Lower lobe of right lung (tissue), 2 donors: ENCODE data around the gene COX4I1. TPM values are rescaled to one million over a fixed set of nuclear protein-coding genes. Genes with fewer than 3 reads are reported as not detected.

Source experiments
- ATAC-seq, 2 donors: fragments of 200-7000 bp; cut with Tn5 transposase; one replicate each; pipeline ENCODE4 v1.9.1; 2020 to 2022; ENCODE audit warnings: mild to moderate bottlenecking in 2 of 2, moderate library complexity in 2 of 2
- DNase-seq: peaks from one replicate; pipeline ENCODE4 v3.0.0-alpha.2; 2020
- H3K27ac ChIP-seq: fragments of 200-600 bp; one replicate; pipeline ENCODE4 v1.8.0; 2022
- H3K27me3 ChIP-seq: fragments of 200-600 bp; one replicate; pipeline ENCODE4 v1.8.0; 2022; ENCODE audit warnings: low read depth
- H3K36me3 ChIP-seq: fragments of 200-600 bp; one replicate; pipeline ENCODE4 v1.8.0; 2022; ENCODE audit warnings: mild to moderate bottlenecking
- H3K4me1 ChIP-seq: fragments of 200-600 bp; one replicate; pipeline ENCODE4 v1.8.0; 2022
- H3K4me3 ChIP-seq: fragments of 200-600 bp; one replicate; pipeline ENCODE4 v1.8.0; 2022; ENCODE audit warnings: mild to moderate bottlenecking
- H3K9me3 ChIP-seq: fragments of 200-600 bp; one replicate; pipeline ENCODE4 v1.8.0; 2022
- intact Hi-C: fragments of 100-400 bp; cut with DNase I; formaldehyde crosslinking; loops from one replicate; pipeline ENCODE4 v1.11.0; 2022
- total RNA-seq: library from RNA; stranded (reverse); fragmentation: NEBNext Ultra II Directional; extraction: Animal tissue kit (Norgen Biotek cat#: 25700); gene quantifications from one replicate; pipeline ENCODE4 v1.2.1, GENCODE V29; 2021
- TF ChIP-seq, protein P1 (sequence below): fragments of 200-600 bp; IDR thresholded peaks from one replicate; pipeline ENCODE4 v1.8.0; 2022; ENCODE audit warnings: antibody characterized with exemption, mild to moderate bottlenecking
- donor health status: DM: no; HTN: yes; CAD: no; lungs with severe emphysema.

Gene COX4I1
- total RNA-seq, 1 donor from 2014 or later = 391 TPM

GRCh38 chr16:85850344-85850880, 50.9 kb downstream of the COX4I1 start:
- H3K4me3 ChIP-seq = no peak overlapping the region
- no peaks in the 10 kb centered on the region for H3K36me3 ChIP-seq
- TF ChIP-seq, protein P1, sequence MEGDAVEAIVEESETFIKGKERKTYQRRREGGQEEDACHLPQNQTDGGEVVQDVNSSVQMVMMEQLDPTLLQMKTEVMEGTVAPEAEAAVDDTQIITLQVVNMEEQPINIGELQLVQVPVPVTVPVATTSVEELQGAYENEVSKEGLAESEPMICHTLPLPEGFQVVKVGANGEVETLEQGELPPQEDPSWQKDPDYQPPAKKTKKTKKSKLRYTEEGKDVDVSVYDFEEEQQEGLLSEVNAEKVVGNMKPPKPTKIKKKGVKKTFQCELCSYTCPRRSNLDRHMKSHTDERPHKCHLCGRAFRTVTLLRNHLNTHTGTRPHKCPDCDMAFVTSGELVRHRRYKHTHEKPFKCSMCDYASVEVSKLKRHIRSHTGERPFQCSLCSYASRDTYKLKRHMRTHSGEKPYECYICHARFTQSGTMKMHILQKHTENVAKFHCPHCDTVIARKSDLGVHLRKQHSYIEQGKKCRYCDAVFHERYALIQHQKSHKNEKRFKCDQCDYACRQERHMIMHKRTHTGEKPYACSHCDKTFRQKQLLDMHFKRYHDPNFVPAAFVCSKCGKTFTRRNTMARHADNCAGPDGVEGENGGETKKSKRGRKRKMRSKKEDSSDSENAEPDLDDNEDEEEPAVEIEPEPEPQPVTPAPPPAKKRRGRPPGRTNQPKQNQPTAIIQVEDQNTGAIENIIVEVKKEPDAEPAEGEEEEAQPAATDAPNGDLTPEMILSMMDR = no peak
- H3K27ac ChIP-seq = no peak overlapping the region
- H3K9me3 ChIP-seq = no peaks in the 10 kb centered on the region
- H3K4me1 ChIP-seq = no peaks in the 10 kb centered on the region
- H3K27me3 ChIP-seq = peaks cover 12% of the 10 kb centered on the region
- intact Hi-C loops = no loop called here
- ATAC-seq (no peak), DNase-seq (no peak)

GRCh38 chr16:85851034-85851785, 51.7 kb downstream of the COX4I1 start:
- no peak for DNase-seq
- no peaks in the 10 kb centered on the region for H3K36me3 ChIP-seq
- TF ChIP-seq, protein P1 = no peak
- H3K9me3 ChIP-seq = no peaks in the 10 kb centered on the region
- H3K4me1 ChIP-seq = no peaks in the 10 kb centered on the region
- ATAC-seq = no peak
- intact Hi-C loops = no loop called here
- no peak overlapping the region for H3K4me3 ChIP-seq
- H3K27me3 ChIP-seq = peaks cover 9% of the 10 kb centered on the region
- no peak overlapping the region for H3K27ac ChIP-seq

GRCh38 chr16:85853547-85854545, 54.4 kb downstream of the COX4I1 start:
- DNase-seq (no peak), ATAC-seq (no peak)
- Histone ChIP-seq H3K27ac (no peak overlapping the region), H3K4me1 (no peaks in the 10 kb centered on the region), H3K9me3 (no peaks in the 10 kb centered on the region), H3K36me3 (no peaks in the 10 kb centered on the region), H3K4me3 (no peak overlapping the region), H3K27me3 (peaks cover 4% of the 10 kb centered on the region)
- intact Hi-C loops = no loop called here
- TF ChIP-seq, protein P1 = no peak

GRCh38 chr16:85854935-85855334, 55.4 kb downstream of the COX4I1 start:
- intact Hi-C loops = no loop called here
- TF ChIP-seq, protein P1 = no peak
- Histone ChIP-seq H3K4me1 (no peaks in the 10 kb centered on the region), H3K27me3 (no peaks in the 10 kb centered on the region), H3K27ac (no peak overlapping the region), H3K4me3 (no peak overlapping the region), H3K9me3 (no peaks in the 10 kb centered on the region), H3K36me3 (no peaks in the 10 kb centered on the region)
- DNase-seq (no peak), ATAC-seq (no peak)

DNA sequence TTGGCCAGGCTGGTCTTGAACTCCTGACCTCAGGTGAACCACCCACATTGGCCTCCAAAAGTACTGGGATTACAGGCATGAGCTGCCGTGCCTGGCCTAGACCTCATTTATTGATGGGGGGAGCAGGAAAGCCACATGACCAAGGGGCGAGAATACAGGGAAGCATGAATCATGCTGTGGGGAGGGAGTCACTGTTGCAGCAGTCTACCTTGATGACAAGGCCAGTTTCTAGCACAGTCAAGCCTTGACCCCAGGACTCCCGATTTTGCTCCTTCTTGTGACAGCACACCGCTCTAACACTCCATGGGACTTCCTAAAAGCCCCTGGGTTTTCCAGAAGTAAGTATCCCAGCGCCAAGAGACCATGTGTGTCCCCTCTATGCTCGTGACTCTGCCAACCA, 56.6 kb downstream of the COX4I1 start:
- no peak overlapping the region for H3K27ac ChIP-seq
- H3K4me3 ChIP-seq = no peak overlapping the region
- DNase-seq (no peak), ATAC-seq (no peak)
- intact Hi-C loops = no loop called here
- no peaks in the 10 kb centered on the region for H3K36me3 ChIP-seq
- no peaks in the 10 kb centered on the region for H3K4me1 ChIP-seq
- TF ChIP-seq, protein P1 = no peak
- H3K9me3 ChIP-seq = no peaks in the 10 kb centered on the region
- H3K27me3 ChIP-seq = no peaks in the 10 kb centered on the region
